ENCODE data around the gene COL5A3. TPM values are rescaled to one million over a fixed set of nuclear protein-coding genes. Genes with fewer than 3 reads are reported as not detected.

COL5A3 gene
- total and polyA plus RNA-seq, 4 donors, result 0.14 to 4.9 (median 0.76) TPM

DNA sequence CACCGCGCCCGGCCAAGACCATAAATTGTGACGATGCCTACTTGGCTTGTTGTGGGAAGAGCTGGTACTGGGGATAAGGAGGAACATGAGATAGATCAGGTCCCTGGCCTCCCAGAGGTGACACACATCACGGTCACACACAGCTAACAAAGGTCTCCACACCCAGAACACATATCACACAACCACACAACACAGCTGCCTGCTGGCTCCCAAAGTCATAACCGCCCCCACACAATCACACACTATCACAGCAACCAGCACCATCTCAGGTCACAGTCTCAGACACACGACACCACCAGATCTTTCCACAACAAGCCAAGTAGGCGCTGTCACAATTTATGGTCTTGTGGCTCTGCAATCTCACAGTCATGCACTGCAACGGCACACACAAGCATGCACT, 5.7 kb downstream of the COL5A3 start:
- 90% methylated on average over 9 of the region's 9 CpGs for WGBS
- Histone ChIP-seq H3K27me3 (ENCODE audit: control insufficient read depth in 4 of 4, insufficient read depth in 4 of 4, low read length in 3 of 4) (no peaks in the 10 kb centered on the region), H3K4me3 (ENCODE audit: low read depth in 1 of 3, low read length in 3 of 3) (no peak overlapping the region), H3K27ac (ENCODE audit: low read depth in 1 of 2, low read length in 2 of 2) (no peak overlapping the region), H3K9me3 (ENCODE audit: control insufficient read depth in 4 of 4, low read length in 3 of 4) (no peaks in the 10 kb centered on the region), H3K36me3 (ENCODE audit: control insufficient read depth in 4 of 4, insufficient read depth in 3 of 4, low read depth in 1 of 4, low read length in 3 of 4) (no peaks in the 10 kb centered on the region), H3K9ac (ENCODE audit: low read depth in 1 of 2, low read length in 2 of 2) (no peak overlapping the region), H3K4me1 (ENCODE audit: control insufficient read depth in 4 of 4, insufficient read depth in 4 of 4, low read length in 3 of 4) (peaks cover 4 to 25% (median 18%) of the 10 kb centered on the region in 4 donors)
- TF ChIP-seq, protein P1, sequence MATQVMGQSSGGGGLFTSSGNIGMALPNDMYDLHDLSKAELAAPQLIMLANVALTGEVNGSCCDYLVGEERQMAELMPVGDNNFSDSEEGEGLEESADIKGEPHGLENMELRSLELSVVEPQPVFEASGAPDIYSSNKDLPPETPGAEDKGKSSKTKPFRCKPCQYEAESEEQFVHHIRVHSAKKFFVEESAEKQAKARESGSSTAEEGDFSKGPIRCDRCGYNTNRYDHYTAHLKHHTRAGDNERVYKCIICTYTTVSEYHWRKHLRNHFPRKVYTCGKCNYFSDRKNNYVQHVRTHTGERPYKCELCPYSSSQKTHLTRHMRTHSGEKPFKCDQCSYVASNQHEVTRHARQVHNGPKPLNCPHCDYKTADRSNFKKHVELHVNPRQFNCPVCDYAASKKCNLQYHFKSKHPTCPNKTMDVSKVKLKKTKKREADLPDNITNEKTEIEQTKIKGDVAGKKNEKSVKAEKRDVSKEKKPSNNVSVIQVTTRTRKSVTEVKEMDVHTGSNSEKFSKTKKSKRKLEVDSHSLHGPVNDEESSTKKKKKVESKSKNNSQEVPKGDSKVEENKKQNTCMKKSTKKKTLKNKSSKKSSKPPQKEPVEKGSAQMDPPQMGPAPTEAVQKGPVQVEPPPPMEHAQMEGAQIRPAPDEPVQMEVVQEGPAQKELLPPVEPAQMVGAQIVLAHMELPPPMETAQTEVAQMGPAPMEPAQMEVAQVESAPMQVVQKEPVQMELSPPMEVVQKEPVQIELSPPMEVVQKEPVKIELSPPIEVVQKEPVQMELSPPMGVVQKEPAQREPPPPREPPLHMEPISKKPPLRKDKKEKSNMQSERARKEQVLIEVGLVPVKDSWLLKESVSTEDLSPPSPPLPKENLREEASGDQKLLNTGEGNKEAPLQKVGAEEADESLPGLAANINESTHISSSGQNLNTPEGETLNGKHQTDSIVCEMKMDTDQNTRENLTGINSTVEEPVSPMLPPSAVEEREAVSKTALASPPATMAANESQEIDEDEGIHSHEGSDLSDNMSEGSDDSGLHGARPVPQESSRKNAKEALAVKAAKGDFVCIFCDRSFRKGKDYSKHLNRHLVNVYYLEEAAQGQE (IDR thresholded peaks at IDR 0.05), result no peak
- TF ChIP-seq FOXA2 (IDR thresholded peaks at IDR 0.05), result no peak
- no peak for TF ChIP-seq EGR1 (IDR thresholded peaks at IDR 0.05; ENCODE audit: low read depth in 2 of 2)
- TF ChIP-seq, protein P2, sequence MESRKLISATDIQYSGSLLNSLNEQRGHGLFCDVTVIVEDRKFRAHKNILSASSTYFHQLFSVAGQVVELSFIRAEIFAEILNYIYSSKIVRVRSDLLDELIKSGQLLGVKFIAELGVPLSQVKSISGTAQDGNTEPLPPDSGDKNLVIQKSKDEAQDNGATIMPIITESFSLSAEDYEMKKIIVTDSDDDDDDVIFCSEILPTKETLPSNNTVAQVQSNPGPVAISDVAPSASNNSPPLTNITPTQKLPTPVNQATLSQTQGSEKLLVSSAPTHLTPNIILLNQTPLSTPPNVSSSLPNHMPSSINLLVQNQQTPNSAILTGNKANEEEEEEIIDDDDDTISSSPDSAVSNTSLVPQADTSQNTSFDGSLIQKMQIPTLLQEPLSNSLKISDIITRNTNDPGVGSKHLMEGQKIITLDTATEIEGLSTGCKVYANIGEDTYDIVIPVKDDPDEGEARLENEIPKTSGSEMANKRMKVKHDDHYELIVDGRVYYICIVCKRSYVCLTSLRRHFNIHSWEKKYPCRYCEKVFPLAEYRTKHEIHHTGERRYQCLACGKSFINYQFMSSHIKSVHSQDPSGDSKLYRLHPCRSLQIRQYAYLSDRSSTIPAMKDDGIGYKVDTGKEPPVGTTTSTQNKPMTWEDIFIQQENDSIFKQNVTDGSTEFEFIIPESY (IDR thresholded peaks at IDR 0.05), result no peak
- TF ChIP-seq, protein P3, sequence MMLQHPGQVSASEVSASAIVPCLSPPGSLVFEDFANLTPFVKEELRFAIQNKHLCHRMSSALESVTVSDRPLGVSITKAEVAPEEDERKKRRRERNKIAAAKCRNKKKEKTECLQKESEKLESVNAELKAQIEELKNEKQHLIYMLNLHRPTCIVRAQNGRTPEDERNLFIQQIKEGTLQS (IDR thresholded peaks at IDR 0.05), result no peak
- TF ChIP-seq SP1 (IDR thresholded peaks at IDR 0.05), result no peak
- TF ChIP-seq HNF4A (conservative IDR thresholded peaks at IDR 0.05), result no peak
- DNase-seq (ENCODE audit: low spot score), result no peak

DNA sequence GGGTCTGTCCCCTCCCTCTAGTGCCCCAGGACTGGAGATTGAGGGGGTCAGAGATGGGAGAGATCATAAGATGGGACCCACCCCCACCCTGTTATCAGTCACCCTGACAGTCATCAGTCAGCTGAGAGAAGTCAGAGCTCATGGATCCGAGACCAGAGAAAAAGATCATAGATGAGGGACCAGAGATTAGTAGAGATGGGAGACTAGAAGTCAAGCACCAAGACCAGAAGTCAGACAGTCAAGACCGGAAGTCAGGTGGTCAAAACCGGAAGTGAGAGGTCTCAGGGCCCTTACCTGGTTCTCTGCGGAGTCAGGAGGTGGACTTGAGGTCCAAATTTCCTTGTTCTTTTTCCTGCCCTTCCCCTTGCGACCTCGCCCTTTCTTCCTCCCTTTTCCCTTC, 7.0 kb downstream of the COL5A3 start:
- Histone ChIP-seq H3K27me3 (ENCODE audit: control insufficient read depth in 4 of 4, insufficient read depth in 4 of 4, low read length in 3 of 4) (no peaks in the 10 kb centered on the region), H3K4me1 (ENCODE audit: control insufficient read depth in 4 of 4, insufficient read depth in 4 of 4, low read length in 3 of 4) (peaks cover 3 to 24% (median 15%) of the 10 kb centered on the region in 4 donors), H3K27ac (ENCODE audit: low read depth in 1 of 2, low read length in 2 of 2) (no peak overlapping the region), H3K9me3 (ENCODE audit: control insufficient read depth in 4 of 4, low read length in 3 of 4) (no peaks in the 10 kb centered on the region), H3K4me3 (ENCODE audit: low read depth in 1 of 3, low read length in 3 of 3) (no peak overlapping the region), H3K36me3 (ENCODE audit: control insufficient read depth in 4 of 4, insufficient read depth in 3 of 4, low read depth in 1 of 4, low read length in 3 of 4) (no peaks in the 10 kb centered on the region), H3K9ac (ENCODE audit: low read depth in 1 of 2, low read length in 2 of 2) (no peak overlapping the region)
- WGBS, result 83% methylated on average over 6 of the region's 6 CpGs
- TF ChIP-seq TAF1 (conservative IDR thresholded peaks at IDR 0.05) (no peak), RAD21 (IDR thresholded peaks at IDR 0.05) (no peak), FOXA1 (IDR thresholded peaks at IDR 0.05) (no peak)
- TF ChIP-seq, protein P4, sequence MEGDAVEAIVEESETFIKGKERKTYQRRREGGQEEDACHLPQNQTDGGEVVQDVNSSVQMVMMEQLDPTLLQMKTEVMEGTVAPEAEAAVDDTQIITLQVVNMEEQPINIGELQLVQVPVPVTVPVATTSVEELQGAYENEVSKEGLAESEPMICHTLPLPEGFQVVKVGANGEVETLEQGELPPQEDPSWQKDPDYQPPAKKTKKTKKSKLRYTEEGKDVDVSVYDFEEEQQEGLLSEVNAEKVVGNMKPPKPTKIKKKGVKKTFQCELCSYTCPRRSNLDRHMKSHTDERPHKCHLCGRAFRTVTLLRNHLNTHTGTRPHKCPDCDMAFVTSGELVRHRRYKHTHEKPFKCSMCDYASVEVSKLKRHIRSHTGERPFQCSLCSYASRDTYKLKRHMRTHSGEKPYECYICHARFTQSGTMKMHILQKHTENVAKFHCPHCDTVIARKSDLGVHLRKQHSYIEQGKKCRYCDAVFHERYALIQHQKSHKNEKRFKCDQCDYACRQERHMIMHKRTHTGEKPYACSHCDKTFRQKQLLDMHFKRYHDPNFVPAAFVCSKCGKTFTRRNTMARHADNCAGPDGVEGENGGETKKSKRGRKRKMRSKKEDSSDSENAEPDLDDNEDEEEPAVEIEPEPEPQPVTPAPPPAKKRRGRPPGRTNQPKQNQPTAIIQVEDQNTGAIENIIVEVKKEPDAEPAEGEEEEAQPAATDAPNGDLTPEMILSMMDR (IDR thresholded peaks at IDR 0.05; ENCODE audit: low read depth, low read length, missing input control), result no peak
- TF ChIP-seq, protein P2 (IDR thresholded peaks at IDR 0.05), result no peak
- no peak for DNase-seq (ENCODE audit: low spot score)
